Natural killer cell (primary cell): Measurements from ENCODE around the gene CCR9. TPM values are rescaled to one million over a fixed set of nuclear protein-coding genes. Genes with fewer than 3 reads are reported as not detected.

ENCODE experiments used
- ATAC-seq, 3 donors: fragments of 150-1000 bp in 2 of 3; fragments of 200-7000 bp in 1 of 3; cut with Tn5 transposase; 1 replicate in 1 of 3; 2 replicates in 2 of 3; pipeline ENCODE4 v1.10.0; 2021; ENCODE audit warnings: mild to moderate bottlenecking in 2 of 3, moderate library complexity in 2 of 3
- DNase-seq, 2 donors: peaks; one replicate each; pipeline versions ENCODE4 v3.0.0 to v3.0.0-alpha.2; 2013 to 2021; ENCODE audit warnings: mixed read lengths in 1 of 2
- H3K27ac ChIP-seq: one replicate; pipeline ENCODE4 v1.5.1; 2013; ENCODE audit warnings: mild to moderate bottlenecking, low read length
- H3K27me3 ChIP-seq: one replicate; pipeline ENCODE4 v1.6.1; 2013; ENCODE audit warnings: low read length; ENCODE audit not compliant: control insufficient read depth, insufficient read depth
- H3K36me3 ChIP-seq: one replicate; pipeline ENCODE4 v1.6.1; 2013; ENCODE audit warnings: low read length; ENCODE audit not compliant: control insufficient read depth, insufficient read depth
- H3K4me1 ChIP-seq: one replicate; pipeline ENCODE4 v1.6.1; 2013; ENCODE audit warnings: low read length; ENCODE audit not compliant: control insufficient read depth, insufficient read depth
- H3K4me3 ChIP-seq: one replicate; pipeline ENCODE4 v1.5.1; 2013; ENCODE audit warnings: low read length
- H3K9me3 ChIP-seq: one replicate; pipeline ENCODE4 v1.6.1; 2013; ENCODE audit warnings: low read length; ENCODE audit not compliant: control insufficient read depth, insufficient read depth
- H3K27ac Mint-ChIP-seq, 2 donors: one replicate each; pipeline ENCODE4 v1.8.0; 2022; ENCODE audit warnings: mild to moderate bottlenecking in 2 of 2, mixed read lengths in 2 of 2, moderate library complexity in 1 of 2
- H3K27me3 Mint-ChIP-seq, 2 donors: one replicate each; pipeline ENCODE4 v1.8.0; 2022; ENCODE audit warnings: low read depth in 2 of 2, mixed read lengths in 2 of 2
- H3K36me3 Mint-ChIP-seq: one replicate; pipeline ENCODE4 v1.8.0; 2022; ENCODE audit warnings: mixed read lengths
- H3K4me1 Mint-ChIP-seq, 2 donors: one replicate each; pipeline ENCODE4 v1.8.0; 2022; ENCODE audit warnings: mixed read lengths in 2 of 2
- H3K4me3 Mint-ChIP-seq: one replicate; pipeline ENCODE4 v1.8.0; 2022; ENCODE audit warnings: mild to moderate bottlenecking, moderate library complexity, mixed read lengths
- H3K9me3 Mint-ChIP-seq, 2 donors: one replicate each; pipeline ENCODE4 v1.8.0; 2022; ENCODE audit warnings: mixed read lengths in 2 of 2
- WGBS: methylation state at CpG from one replicate; pipeline ENCODE4 v1.1.7; 2013; ENCODE audit warnings: missing lambda C conversion rate; ENCODE audit not compliant: insufficient coverage; 5-methylcytosine and 5-hydroxymethylcytosine counted together
- intact Hi-C: fragments of 100-400 bp; cut with micrococcal nuclease; formaldehyde crosslinking; loops from one replicate; pipeline ENCODE4 v1.14.2; 2022
- total RNA-seq, 4 donors: library from RNA; stranded (reverse); fragments of 120-200 nt in 1 of 4; gene quantifications; one replicate each; pipeline versions ENCODE4 v1.2.3 to v1.2.4, GENCODE V29; 2013 to 2022
- TF ChIP-seq, protein P1 (sequence below): fragments of 200-600 bp; IDR thresholded peaks from one replicate; pipeline ENCODE4 v1.8.0; 2022; ENCODE audit warnings: antibody characterized with exemption

CCR9 gene
- total RNA-seq, 3 donors from 2014 or later (not counting 1 experiment from before 2014, with no cell fraction given): 0.27 TPM; not detected in 2

DNA sequence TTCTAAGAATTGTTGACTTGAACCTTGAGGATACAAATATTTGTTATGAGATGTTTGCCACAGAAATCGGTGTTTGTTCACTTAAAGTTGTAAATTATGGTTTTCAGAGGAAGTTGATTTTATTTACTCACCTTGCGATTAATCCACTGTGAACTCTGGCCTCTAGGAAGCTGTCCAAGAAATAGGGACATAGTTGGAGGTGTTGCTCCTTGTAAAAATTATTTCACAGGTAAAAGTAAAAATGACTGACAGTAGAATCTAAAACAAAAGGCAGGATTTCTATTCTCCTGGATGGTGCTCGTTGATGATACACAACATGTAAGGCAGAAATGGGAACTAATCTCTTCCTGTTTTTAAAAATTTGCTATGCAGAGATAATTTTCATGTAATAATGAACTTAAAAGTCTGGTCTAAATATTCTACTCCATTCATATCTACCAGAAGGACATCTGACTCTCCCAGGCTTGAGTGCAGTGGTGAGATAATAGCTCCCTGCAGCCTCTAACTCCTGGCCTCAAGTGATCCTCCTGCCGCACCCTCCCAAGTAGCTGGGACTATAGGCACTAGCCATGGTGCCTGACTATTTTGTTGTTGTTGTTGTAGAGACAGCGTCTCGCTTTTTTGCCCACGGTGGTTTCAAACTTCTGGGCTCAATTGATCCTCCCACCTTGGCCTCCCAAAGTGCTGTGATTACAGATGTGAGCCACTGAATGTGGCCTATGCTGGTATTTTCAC, 27.4 kb upstream of the CCR9 start:
- no peak overlapping the region for H3K4me3 Mint-ChIP-seq
- TF ChIP-seq, protein P1, sequence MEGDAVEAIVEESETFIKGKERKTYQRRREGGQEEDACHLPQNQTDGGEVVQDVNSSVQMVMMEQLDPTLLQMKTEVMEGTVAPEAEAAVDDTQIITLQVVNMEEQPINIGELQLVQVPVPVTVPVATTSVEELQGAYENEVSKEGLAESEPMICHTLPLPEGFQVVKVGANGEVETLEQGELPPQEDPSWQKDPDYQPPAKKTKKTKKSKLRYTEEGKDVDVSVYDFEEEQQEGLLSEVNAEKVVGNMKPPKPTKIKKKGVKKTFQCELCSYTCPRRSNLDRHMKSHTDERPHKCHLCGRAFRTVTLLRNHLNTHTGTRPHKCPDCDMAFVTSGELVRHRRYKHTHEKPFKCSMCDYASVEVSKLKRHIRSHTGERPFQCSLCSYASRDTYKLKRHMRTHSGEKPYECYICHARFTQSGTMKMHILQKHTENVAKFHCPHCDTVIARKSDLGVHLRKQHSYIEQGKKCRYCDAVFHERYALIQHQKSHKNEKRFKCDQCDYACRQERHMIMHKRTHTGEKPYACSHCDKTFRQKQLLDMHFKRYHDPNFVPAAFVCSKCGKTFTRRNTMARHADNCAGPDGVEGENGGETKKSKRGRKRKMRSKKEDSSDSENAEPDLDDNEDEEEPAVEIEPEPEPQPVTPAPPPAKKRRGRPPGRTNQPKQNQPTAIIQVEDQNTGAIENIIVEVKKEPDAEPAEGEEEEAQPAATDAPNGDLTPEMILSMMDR: no peak
- Histone ChIP-seq H3K9me3 (peaks cover 6% of the 10 kb centered on the region), H3K36me3 (no peaks in the 10 kb centered on the region), H3K4me1 (no peaks in the 10 kb centered on the region), H3K27me3 (no peaks in the 10 kb centered on the region), H3K4me3 (no peak overlapping the region), H3K27ac (no peak overlapping the region)
- H3K9me3 Mint-ChIP-seq: peaks cover 0 to 3% of the 10 kb centered on the region in 2 donors
- DNase-seq: no peak
- H3K36me3 Mint-ChIP-seq: peaks cover 10% of the 10 kb centered on the region
- H3K27ac Mint-ChIP-seq: no peak overlapping the region
- H3K4me1 Mint-ChIP-seq: peaks cover 0 to 6% of the 10 kb centered on the region in 2 donors
- 63% methylated on average over 7 of the region's 7 CpGs for WGBS
- ATAC-seq: no peak
- H3K27me3 Mint-ChIP-seq: peaks cover 0 to 14% of the 10 kb centered on the region in 2 donors
- intact Hi-C loops: no loop called here

- H3K36me3 Mint-ChIP-seq: peaks cover 10% of the 10 kb centered on the region
- DNase-seq (no peak), ATAC-seq (no peak)
- Histone ChIP-seq H3K4me1 (peaks cover 3% of the 10 kb centered on the region), H3K27me3 (no peaks in the 10 kb centered on the region), H3K9me3 (peaks cover 6% of the 10 kb centered on the region), H3K27ac (no peak overlapping the region), H3K36me3 (no peaks in the 10 kb centered on the region), H3K4me3 (no peak overlapping the region)
- no peak overlapping the region for H3K27ac Mint-ChIP-seq
- TF ChIP-seq, protein P1: no peak
- H3K27me3 Mint-ChIP-seq: peaks cover 0 to 18% of the 10 kb centered on the region in 2 donors
- 81% methylated on average over 4 of the region's 4 CpGs for WGBS
- no peak overlapping the region for H3K4me3 Mint-ChIP-seq
- H3K9me3 Mint-ChIP-seq: peaks cover 0 to 3% of the 10 kb centered on the region in 2 donors
- intact Hi-C loops: no loop called here
- peaks cover 9 to 15% of the 10 kb centered on the region in 2 donors for H3K4me1 Mint-ChIP-seq
These were observed 25.9 kb upstream of the CCR9 start for GRCh38 chr3:45860481-45860880.

- H3K27ac Mint-ChIP-seq: no peak overlapping the region
- intact Hi-C loops: no loop called here
- H3K4me3 Mint-ChIP-seq: no peak overlapping the region
These were observed 25.2 kb upstream of the CCR9 start for GRCh38 chr3:45861043-45861719.

More at GRCh38 chr3:45861043-45861719, 25.2 kb upstream of the CCR9 start:
- DNase-seq (no peak), ATAC-seq (no peak)
- H3K27me3 Mint-ChIP-seq: peaks cover 0 to 22% of the 10 kb centered on the region in 2 donors
- H3K4me3 ChIP-seq: no peak overlapping the region
- H3K9me3 ChIP-seq: peaks cover 6% of the 10 kb centered on the region
- H3K4me1 ChIP-seq: peaks cover 3% of the 10 kb centered on the region
- TF ChIP-seq, protein P1: no peak
- WGBS: 52% methylated on average over 5 of the region's 7 CpGs
- H3K36me3 Mint-ChIP-seq: peaks cover 10% of the 10 kb centered on the region
- H3K27me3 ChIP-seq: no peaks in the 10 kb centered on the region
- H3K27ac ChIP-seq: no peak overlapping the region
- H3K9me3 Mint-ChIP-seq: peaks cover 0 to 3% of the 10 kb centered on the region in 2 donors
- H3K36me3 ChIP-seq: no peaks in the 10 kb centered on the region
- peaks cover 13 to 18% of the 10 kb centered on the region in 2 donors for H3K4me1 Mint-ChIP-seq
